H1 (cell line): ENCODE data around the gene RMND1. TPM values are rescaled to one million over a fixed set of nuclear protein-coding genes. Genes with fewer than 3 reads are reported as not detected.

ENCODE experiments used
- CTCF ChIA-PET: fragments of 300-600 bp; sonication (Branson Sonifier 250); formaldehyde crosslinking; loops from one replicate; lab custom pipeline; 2021; ENCODE audit not compliant: partially characterized antibody; lab: Charles Lee
- POLR2A ChIA-PET: fragments of 300-600 bp; sonication (Branson Sonifier 250); formaldehyde crosslinking; loops from one replicate; lab custom pipeline; 2021; ENCODE audit warnings: inconsistent platforms; ENCODE audit not compliant: partially characterized antibody; lab: Charles Lee
- DNase-seq, 2 experiments: peaks; one replicate each; pipeline versions ENCODE4 v3.0.0 to v3.0.0-alpha.2; 2010 to 2022; ENCODE audit warnings: low spot score in 2 of 2, low read depth in 1 of 2, mixed read lengths in 1 of 2
- FAIRE-seq: peaks from 2 replicates; lab custom pipeline; 2011; peaks lifted over from hg19 to GRCh38; lab: Jason Lieb, UNC
- H2AFZ ChIP-seq: 2 replicates; pipeline ENCODE4 v1.8.1; 2012; ENCODE audit warnings: low read length, inconsistent platforms
- H2AK5ac ChIP-seq: 2 replicates; pipeline ENCODE4 v1.6.1; 2013; ENCODE audit warnings: low read depth, low read length
- H2BK120ac ChIP-seq: replicated peaks from 2 replicates; pipeline ENCODE3; 2013; ENCODE audit warnings: low read depth, low read length, inconsistent platforms
- H2BK12ac ChIP-seq: 2 replicates; pipeline ENCODE4 v1.6.1; 2013; ENCODE audit warnings: low read depth, low read length
- H2BK15ac ChIP-seq: 2 replicates; pipeline ENCODE4 v1.6.1; 2013; ENCODE audit warnings: low read length
- H2BK20ac ChIP-seq: 2 replicates; pipeline ENCODE4 v1.6.1; 2013; ENCODE audit warnings: low read length
- H2BK5ac ChIP-seq: 2 replicates; pipeline ENCODE4 v1.6.1; 2013; ENCODE audit warnings: low read depth, low read length
- H3K14ac ChIP-seq: 2 replicates; pipeline ENCODE4 v1.6.1; 2013; ENCODE audit warnings: inconsistent platforms; ENCODE audit not compliant: insufficient read length
- H3K18ac ChIP-seq: 2 replicates; pipeline ENCODE4 v1.6.1; 2013; ENCODE audit warnings: low read length; ENCODE audit errors: extremely low read depth
- H3K23ac ChIP-seq: 2 replicates; pipeline ENCODE4 v1.6.1; 2013; ENCODE audit warnings: inconsistent platforms; ENCODE audit not compliant: insufficient read length
- H3K23me2 ChIP-seq: 2 replicates; pipeline ENCODE4 v1.6.1; 2013; ENCODE audit warnings: low read depth, low read length
- H3K27ac ChIP-seq: 2 replicates; pipeline ENCODE4 v1.6.1; 2011; ENCODE audit warnings: low read depth, low read length, inconsistent platforms
- H3K27me3 ChIP-seq, 4 experiments: replicated peaks in 1 of 4; 1 replicate in 1 of 4; 2 replicates in 3 of 4; pipeline versions ENCODE4 v1.6.1 to v1.8.1; 2011 to 2013; ENCODE audit warnings: low read length in 3 of 4, mild to moderate bottlenecking in 3 of 4, inconsistent platforms in 2 of 4, mixed read lengths in 2 of 4, moderate library complexity in 1 of 4; ENCODE audit not compliant: control insufficient read depth in 3 of 4, insufficient read depth in 3 of 4; ENCODE audit errors: extremely low read depth in 1 of 4
- H3K36me3 ChIP-seq, 4 experiments: 2 replicates each; pipeline versions ENCODE4 v1.6.1 to v1.8.1; 2011 to 2013; ENCODE audit warnings: mild to moderate bottlenecking in 4 of 4, low read length in 3 of 4, moderate library complexity in 2 of 4, control low read depth in 1 of 4, inconsistent platforms in 1 of 4; ENCODE audit not compliant: insufficient read depth in 4 of 4, control insufficient read depth in 2 of 4
- H3K4ac ChIP-seq: replicated peaks from 2 replicates; pipeline ENCODE3; 2013; ENCODE audit warnings: low read length, low read depth, mixed read lengths, inconsistent platforms; ENCODE audit not compliant: insufficient read length
- H3K4me1 ChIP-seq, 4 experiments: replicated peaks in 1 of 4; 1 replicate in 1 of 4; 2 replicates in 3 of 4; pipeline versions ENCODE4 v1.6.1 to v1.8.1; 2011 to 2013; ENCODE audit warnings: low read length in 3 of 4, inconsistent platforms in 2 of 4, mixed read lengths in 1 of 4; ENCODE audit not compliant: insufficient read depth in 4 of 4, control insufficient read depth in 3 of 4
- H3K4me2 ChIP-seq, 2 experiments: 2 replicates each; pipeline versions ENCODE4 v1.6.1 to v1.8.1; 2011 to 2013; ENCODE audit warnings: low read depth in 2 of 2, low read length in 2 of 2, control low read depth in 1 of 2, inconsistent platforms in 1 of 2, mild to moderate bottlenecking in 1 of 2; ENCODE audit not compliant: insufficient read depth in 1 of 2
- H3K4me3 ChIP-seq, 4 experiments: fragments of 200-600, 300-600 bp in 1 of 4; sonication (generic), shearing (Covaris generic), sonication (Bioruptor Twin) in 1 of 4; 2 replicates each; pipeline versions ENCODE4 v1.5.1 to v1.8.1; 2011 to 2016; ENCODE audit warnings: low read length in 4 of 4, low read depth in 3 of 4, control low read depth in 2 of 4, inconsistent platforms in 2 of 4, mild to moderate bottlenecking in 2 of 4, mixed read lengths in 1 of 4, moderate library complexity in 1 of 4; ENCODE audit not compliant: insufficient read depth in 2 of 4; ENCODE audit errors: extremely low read depth in 1 of 4
- H3K56ac ChIP-seq: replicated peaks from 2 replicates; pipeline ENCODE3; 2013; ENCODE audit warnings: low read depth, mild to moderate bottlenecking, mixed read lengths, low read length, inconsistent platforms; ENCODE audit not compliant: insufficient read length
- H3K79me1 ChIP-seq: 2 replicates; pipeline ENCODE4 v1.6.1; 2013; ENCODE audit warnings: low read depth, low read length, control low read depth
- H3K79me2 ChIP-seq, 2 experiments: 2 replicates each; pipeline versions ENCODE4 v1.6.1 to v1.8.1; 2012 to 2013; ENCODE audit warnings: low read length in 2 of 2, mild to moderate bottlenecking in 2 of 2, inconsistent platforms in 1 of 2; ENCODE audit not compliant: insufficient read depth in 2 of 2, control insufficient read depth in 1 of 2
- H3K9ac ChIP-seq, 4 experiments: replicated peaks in 1 of 4; 1 replicate in 1 of 4; 2 replicates in 3 of 4; pipeline versions ENCODE4 v1.6.1 to v1.8.1; 2011 to 2013; ENCODE audit warnings: low read depth in 3 of 4, low read length in 3 of 4, control low read depth in 2 of 4, mild to moderate bottlenecking in 2 of 4, moderate library complexity in 2 of 4, inconsistent platforms in 1 of 4; ENCODE audit errors: extremely low read depth in 1 of 4
- H3K9me3 ChIP-seq, 2 experiments: 2 replicates each; pipeline versions ENCODE4 v1.6.1 to v1.8.1; 2012 to 2013; ENCODE audit warnings: mild to moderate bottlenecking in 2 of 2, moderate library complexity in 2 of 2, control low read depth in 1 of 2, inconsistent platforms in 1 of 2, low read depth in 1 of 2, low read length in 1 of 2, mixed read lengths in 1 of 2; ENCODE audit not compliant: insufficient read depth in 2 of 2
- H4K20me1 ChIP-seq, 2 experiments: replicated peaks in 1 of 2; 2 replicates each; pipeline versions ENCODE3 to v1.8.1; 2011 to 2013; ENCODE audit warnings: inconsistent platforms in 2 of 2, low read length in 2 of 2, mild to moderate bottlenecking in 1 of 2; ENCODE audit not compliant: insufficient read depth in 2 of 2, control insufficient read depth in 1 of 2
- H4K5ac ChIP-seq: 2 replicates; pipeline ENCODE4 v1.6.1; 2013; ENCODE audit warnings: low read length, low read depth, mixed read lengths, inconsistent platforms; ENCODE audit not compliant: insufficient read length
- H4K8ac ChIP-seq: 2 replicates; pipeline ENCODE4 v1.8.0; 2013; ENCODE audit warnings: mild to moderate bottlenecking, moderate library complexity, low read length, inconsistent platforms; ENCODE audit not compliant: insufficient read depth; ENCODE audit errors: extremely low read depth
- H4K91ac ChIP-seq: replicated peaks from 2 replicates; pipeline ENCODE3; 2013; ENCODE audit warnings: low read length, mixed read lengths, inconsistent platforms; ENCODE audit not compliant: insufficient read length
- ATF3 ChIP-seq: IDR thresholded peaks from 2 replicates; pipeline ENCODE4 v1.6.1; 2011; ENCODE audit warnings: low read depth, mild to moderate bottlenecking, low read length; ENCODE audit not compliant: insufficient read depth
- BCL11A ChIP-seq, 2 experiments: IDR thresholded peaks; one replicate each; pipeline ENCODE4 v1.6.1; 2011; ENCODE audit warnings: low read depth in 2 of 2, low read length in 2 of 2, mild to moderate bottlenecking in 2 of 2
- CEBPB ChIP-seq: IDR thresholded peaks from 2 replicates; pipeline ENCODE4 v1.6.1; 2012; ENCODE audit warnings: low read depth, low read length
- CREB1 ChIP-seq: IDR thresholded peaks from 2 replicates; pipeline ENCODE4 v1.6.1; 2012; ENCODE audit warnings: inconsistent platforms
- CTBP2 ChIP-seq: IDR thresholded peaks from 2 replicates; pipeline ENCODE4 v1.7.0; 2011; ENCODE audit warnings: borderline replicate concordance, mild to moderate bottlenecking, moderate library complexity, mixed read lengths, low read length; ENCODE audit not compliant: insufficient read depth, insufficient read length
- JUN ChIP-seq: IDR thresholded peaks from 2 replicates; pipeline ENCODE4 v1.6.1; 2011; ENCODE audit warnings: low read depth, mild to moderate bottlenecking, improper control_type of control experiment, low read length
- KDM1A ChIP-seq: fragments of 200-600, 300-600 bp; sonication (generic); IDR thresholded peaks from 2 replicates; pipeline ENCODE4 v1.7.1; 2016; ENCODE audit warnings: mild to moderate bottlenecking, low read length, borderline replicate concordance
- MAX ChIP-seq: IDR thresholded peaks from 2 replicates; pipeline ENCODE4 v1.6.1; 2012; ENCODE audit warnings: inconsistent platforms
- SIRT6 ChIP-seq: IDR thresholded peaks from one replicate; pipeline ENCODE4 v1.7.1; 2012; ENCODE audit warnings: low read length, inconsistent platforms
- SP2 ChIP-seq: IDR thresholded peaks from 2 replicates; pipeline ENCODE4 v1.6.1; 2012; ENCODE audit warnings: mild to moderate bottlenecking, low read length, inconsistent platforms
- TAF7 ChIP-seq: optimal IDR thresholded peaks from 2 replicates; pipeline ENCODE3; 2011; ENCODE audit warnings: low read depth, mild to moderate bottlenecking, inconsistent platforms, low read length, moderate library complexity, borderline replicate concordance
- WGBS, 2 experiments: shearing (Covaris generic) in 1 of 2; methylation state at CpG; one replicate each; pipeline versions ENCODE4 v1.1.6 to v1.1.7; 2013 to 2015; ENCODE audit warnings: low lambda C conversion rate in 2 of 2, mixed read lengths in 2 of 2, inconsistent platforms in 1 of 2, low coverage in 1 of 2, missing lambda C conversion rate in 1 of 2; ENCODE audit not compliant: insufficient replicate concordance in 2 of 2, insufficient coverage in 1 of 2, insufficient read length in 1 of 2; ENCODE audit errors: extremely low coverage in 1 of 2, missing lambda C conversion rate in 1 of 2; 5-methylcytosine and 5-hydroxymethylcytosine counted together
- polyA plus RNA-seq, 7 experiments: library from polyadenylated mRNA; depleted of rRNA in 3 of 7; stranded (reverse) in 5 of 7; unstranded in 2 of 7; fragments of >200 nt in 5 of 7; fragments of 200-250 nt in 2 of 7; gene quantifications; 1 replicate in 5 of 7; 2 replicates in 1 of 7; 4 replicates in 1 of 7; pipeline versions ENCODE4 v1.2.1 to v1.2.3, GENCODE V29; 2011 to 2013; ENCODE audit warnings: missing spikeins in 2 of 7, mixed read lengths in 2 of 7
- total RNA-seq: library from RNA; stranded (reverse); fragmentation: NEBNext Ultra II Directional; extraction: Animal tissue kit (Norgen Biotek cat#: 25700); gene quantifications from 2 replicates; pipeline ENCODE4 v1.2.1, GENCODE V29; 2021

The RMND1 gene
- total and polyA plus RNA-seq, 2 of the 8 experiments (the other 6 are each of a cell fraction or from before 2014, with no cell fraction given) = 7.3 to 21.9 TPM

- CTCF ChIA-PET = interaction anchor here (0.9 to 1.8 kb wide), 3 partner anchors 40 to 360 kb away, joined by 3 to 4 read pairs (median 3); no protein-coding TSS in a partner anchor
- DNase-seq (peak in 1 of 2 experiments; percentile 45), FAIRE-seq (no peak)
- H4K91ac ChIP-seq = no peak overlapping the region
- no peak overlapping the region for H3K18ac ChIP-seq
- H2BK12ac ChIP-seq = no peak overlapping the region
- peaks cover 6% of the 10 kb centered on the region; the same call in 1 of the 2 replicates for H3K79me1 ChIP-seq
- no peak overlapping the region for H3K27ac ChIP-seq
- peak overlapping the region; percentile 6; the same call in 1 of the 2 replicates for H2BK5ac ChIP-seq
- H3K79me2 ChIP-seq = peaks cover 4 to 52% of the 10 kb centered on the region in 2 experiments; a peak in 3 of 4 replicates
- H4K20me1 ChIP-seq = peaks cover 0 to 3% of the 10 kb centered on the region in 2 experiments
- POLR2A ChIA-PET = interaction anchor here (1.2 to 3.4 kb wide), 3 partner anchors 10 to 133 kb away, joined by 3 to 16 read pairs (median 6); no protein-coding TSS in a partner anchor
- peaks cover 0 to 16% (median 0%) of the 10 kb centered on the region in 4 experiments; a peak in 4 of 8 replicates for H3K36me3 ChIP-seq
- H3K4me1 ChIP-seq = peaks cover 0 to 9% (median 4%) of the 10 kb centered on the region in 4 experiments; a peak in 3 of 7 replicates
- H3K23me2 ChIP-seq = no peaks in the 10 kb centered on the region
- no peak overlapping the region for H2AK5ac ChIP-seq
- no peak overlapping the region for H2BK20ac ChIP-seq
- no peak overlapping the region for H3K23ac ChIP-seq
- WGBS, 2 experiments = 61% methylated on average over 5 of the region's 5 CpGs; no CpG with 5 or more reads in 1 of the 2 experiments
- H4K8ac ChIP-seq = no peak overlapping the region; the same call in 1 of the 2 replicates
- no peak overlapping the region for H3K4me3 ChIP-seq
- no peak overlapping the region for H3K9ac ChIP-seq
- no peak overlapping the region for H2BK15ac ChIP-seq
- H3K4me2 ChIP-seq = peak overlapping the region; percentile 11 to 20; a peak in 2 of 4 replicates
- H2AFZ ChIP-seq = no peak overlapping the region
- no peak overlapping the region for H2BK120ac ChIP-seq
- H3K4ac ChIP-seq = no peak overlapping the region
- H3K27me3 ChIP-seq = no peaks in the 10 kb centered on the region
- no peak overlapping the region for H3K56ac ChIP-seq
- no peak overlapping the region for H4K5ac ChIP-seq
- H3K9me3 ChIP-seq = no peaks in the 10 kb centered on the region
- H3K14ac ChIP-seq = no peak overlapping the region
- TF ChIP-seq SP2 (no peak), ATF3 (0 out of 2 replicates have a peak, but pooled peaks have one; percentile 6), MAX (no peak), CTBP2 (no peak), CEBPB (peak; percentile 41; the same call in 1 of the 2 replicates), CREB1 (no peak), BCL11A (IDR thresholded peaks at IDR 0.05; ENCODE audit: low read depth in 2 of 2, low read length in 2 of 2) (no peak), SIRT6 (no peak), KDM1A (no peak), JUN (no peak), TAF7 (no peak)
Observed at GRCh38 chr6:151374036-151374683, 77.8 kb downstream of the RMND1 start.
